ENCODE data around the gene IGF2BP3. TPM values are rescaled to one million over a fixed set of nuclear protein-coding genes. Genes with fewer than 3 reads are reported as not detected.

Gene IGF2BP3
- total and polyA plus RNA-seq, 2 donors (not counting 3 experiments of a cell fraction or from before 2014, with no cell fraction given), result 41.2 to 111 TPM

- FAIRE-seq (no peak), DNase-seq (ENCODE audit: low read depth, low spot score) (no peak)
- no peak for TF ChIP-seq FOS (IDR thresholded peaks at IDR 0.05; ENCODE audit: borderline replicate concordance, insufficient read depth, low read length)
- TF ChIP-seq MAX (IDR thresholded peaks at IDR 0.05; ENCODE audit: insufficient read depth, insufficient read length), result no peak
- TF ChIP-seq POLR2A (IDR thresholded peaks at IDR 0.05; ENCODE audit: low read depth, low read length), result no peak
- TF ChIP-seq CTCF (IDR thresholded peaks at IDR 0.05; ENCODE audit: extremely low read depth in 1 of 2, insufficient read depth in 1 of 2, low read depth in 1 of 2, low read length in 2 of 2), result no peak
- TF ChIP-seq JUN (IDR thresholded peaks at IDR 0.05; ENCODE audit: borderline replicate concordance, insufficient read depth, insufficient read length, low read depth), result no peak
- no peak for TF ChIP-seq EZH2 (IDR thresholded peaks at IDR 0.05; ENCODE audit: borderline replicate concordance, low read depth, low read length, severe bottlenecking)
- no peak for TF ChIP-seq POLR2AphosphoS5 (IDR thresholded peaks at IDR 0.05; ENCODE audit: insufficient read depth, low read depth, low read length)
- no peak for TF ChIP-seq GATA2 (IDR thresholded peaks at IDR 0.05; ENCODE audit: insufficient read depth, insufficient read length, low read depth, low read length)
- no peak for TF ChIP-seq MYC (IDR thresholded peaks at IDR 0.05; ENCODE audit: low read depth, low read length)
- peaks cover 53% of the 10 kb centered on the region for H3K79me2 ChIP-seq (ENCODE audit: control insufficient read depth, insufficient read depth, low read length)
- no peak overlapping the region for H3K9ac ChIP-seq (replicated peaks; ENCODE audit: extremely low read depth, insufficient read depth, low read length)
- H3K9me3 ChIP-seq (replicated peaks; ENCODE audit: control insufficient read depth, insufficient read depth, low read length), result no peaks in the 10 kb centered on the region
- no TSS peak for BruUV-seq (replicated peaks)
- H2AFZ ChIP-seq (ENCODE audit: low read depth, low read length), result no peak overlapping the region
- ChIA-PET POLR2A (interaction anchor here (0.7 to 1.4 kb wide), 2 partner anchors 10 to 11 kb away, joined by 3 to 5 read pairs; no protein-coding TSS in a partner anchor), CTCF (interaction anchor here (0.9 to 3.1 kb wide), 4 partner anchors 12 to 126 kb away, joined by 3 to 10 read pairs (median 6); no protein-coding TSS in a partner anchor)
- no peaks in the 10 kb centered on the region for H3K27me3 ChIP-seq (ENCODE audit: control insufficient read depth in 2 of 2, insufficient read depth in 2 of 2, low read length in 2 of 2)
- H3K4me1 ChIP-seq (ENCODE audit: control insufficient read depth, extremely low read depth, insufficient read depth, low read length), result peaks cover 47% of the 10 kb centered on the region
- intact Hi-C loops (cut with micrococcal nuclease), result no loop called here
- no peak overlapping the region for H3K4me2 ChIP-seq (ENCODE audit: insufficient read depth, low read length)
- dilution Hi-C loops (cut with MboI; ENCODE audit: extremely low pct_ligation_motif_present, low sequenced_read_pairs), result no loop called here
- H3K4me3 ChIP-seq (replicated peaks in 1 of 3; ENCODE audit: insufficient read depth in 1 of 3, low read depth in 1 of 3, low read length in 3 of 3), result no peak overlapping the region
- H3K36me3 ChIP-seq (ENCODE audit: control insufficient read depth in 2 of 2, extremely low read depth in 1 of 2, insufficient read depth in 2 of 2, low read length in 2 of 2), result peaks cover 7 to 24% of the 10 kb centered on the region in 2 experiments
- H3K27ac ChIP-seq (ENCODE audit: insufficient read depth, low read depth, low read length), result no peak overlapping the region
- no peaks in the 10 kb centered on the region for H4K20me1 ChIP-seq (replicated peaks; ENCODE audit: control insufficient read depth, extremely low read depth, insufficient read depth, low read length)
- H3K9me1 ChIP-seq (replicated peaks; ENCODE audit: control insufficient read depth, extremely low read depth, insufficient read depth, low read length), result no peaks in the 10 kb centered on the region
Measured at GRCh38 chr7:23337374-23337773, 132.9 kb downstream of the IGF2BP3 start.

Data from endothelial cell of umbilical vein (primary cell).